Neuronal stem cell (in vitro differentiated cells): ENCODE results near the gene PKD1.
"Not testable (repeated sequence)": the region's sequence is repeated elsewhere in the genome, so short reads cannot be mapped to it uniquely, and the experiment has no call there.

Experiments used
- DNase-seq: peaks from one replicate; pipeline ENCODE4 v3.0.0-alpha.2; 2013; ENCODE audit warnings: low spot score
- H2AFZ ChIP-seq: one replicate; pipeline ENCODE4 v1.6.1; 2013; ENCODE audit warnings: mild to moderate bottlenecking, low read length, inconsistent platforms
- H2AK5ac ChIP-seq: 2 replicates; pipeline ENCODE4 v1.6.1; 2013; ENCODE audit warnings: low read depth, mild to moderate bottlenecking, inconsistent platforms, low read length, moderate library complexity, mixed read lengths
- H2BK120ac ChIP-seq: 2 replicates; pipeline ENCODE4 v1.6.1; 2013; ENCODE audit warnings: low read depth, mild to moderate bottlenecking, inconsistent platforms, low read length, moderate library complexity, mixed read lengths
- H2BK12ac ChIP-seq: one replicate; pipeline ENCODE4 v1.6.1; 2013; ENCODE audit warnings: low read length, inconsistent platforms
- H2BK15ac ChIP-seq: 2 replicates; pipeline ENCODE4 v1.6.1; 2013; ENCODE audit warnings: mild to moderate bottlenecking, low read length, inconsistent platforms, mixed read lengths
- H2BK5ac ChIP-seq: one replicate; pipeline ENCODE4 v1.6.1; 2013; ENCODE audit warnings: inconsistent platforms, mild to moderate bottlenecking, low read length, moderate library complexity
- H3K14ac ChIP-seq: one replicate; pipeline ENCODE4 v1.6.1; 2013; ENCODE audit warnings: low read length, inconsistent platforms
- H3K18ac ChIP-seq: 2 replicates; pipeline ENCODE4 v1.6.1; 2013; ENCODE audit warnings: low read length, inconsistent platforms
- H3K23ac ChIP-seq: 2 replicates; pipeline ENCODE4 v1.6.1; 2013; ENCODE audit warnings: low read depth, mild to moderate bottlenecking, mixed read lengths, low read length, inconsistent platforms; ENCODE audit not compliant: poor library complexity
- H3K27ac ChIP-seq: replicated peaks from 3 replicates; pipeline ENCODE4 v1.5.1; 2013; ENCODE audit warnings: low read length, inconsistent platforms
- H3K27me3 ChIP-seq, 3 experiments: 2 replicates each; pipeline ENCODE4 v1.6.1; 2013; ENCODE audit warnings: low read length in 3 of 3, mild to moderate bottlenecking in 2 of 3, inconsistent platforms in 1 of 3, low read depth in 1 of 3, mixed read lengths in 1 of 3, moderate library complexity in 1 of 3; ENCODE audit not compliant: control insufficient read depth in 3 of 3, insufficient read depth in 3 of 3
- H3K36me3 ChIP-seq, 2 donors: replicated peaks in 1 of 2; 2 replicates each; pipeline ENCODE4 v1.6.1; 2013; ENCODE audit warnings: low read length in 2 of 2; ENCODE audit not compliant: control insufficient read depth in 2 of 2, insufficient read depth in 2 of 2
- H3K4ac ChIP-seq: 2 replicates; pipeline ENCODE4 v1.6.1; 2013; ENCODE audit warnings: inconsistent platforms, mild to moderate bottlenecking, low read length, moderate library complexity
- H3K4me1 ChIP-seq, 2 donors: 1 replicate in 1 of 2; 2 replicates in 1 of 2; pipeline ENCODE4 v1.6.1; 2013; ENCODE audit warnings: low read length in 2 of 2, low read depth in 1 of 2; ENCODE audit not compliant: control insufficient read depth in 2 of 2, insufficient read depth in 1 of 2
- H3K4me2 ChIP-seq: one replicate; pipeline ENCODE4 v1.6.1; 2013; ENCODE audit warnings: mild to moderate bottlenecking, low read length, inconsistent platforms; ENCODE audit not compliant: insufficient read depth, poor library complexity, severe bottlenecking
- H3K4me3 ChIP-seq, 2 donors: 2 replicates each; pipeline ENCODE4 v1.5.1; 2013; ENCODE audit warnings: low read length in 2 of 2, mild to moderate bottlenecking in 2 of 2, inconsistent platforms in 1 of 2, moderate library complexity in 1 of 2
- H3K79me1 ChIP-seq: one replicate; pipeline ENCODE4 v1.6.1; 2013; ENCODE audit warnings: low read depth, mild to moderate bottlenecking, inconsistent platforms, low read length, moderate library complexity
- H3K9ac ChIP-seq: one replicate; pipeline ENCODE4 v1.6.1; 2013; ENCODE audit warnings: mild to moderate bottlenecking, low read depth, low read length, inconsistent platforms; ENCODE audit not compliant: poor library complexity
- H3K9me3 ChIP-seq, 2 donors: replicated peaks in 1 of 2; 2 replicates each; pipeline versions ENCODE3 to v1.6.1; 2013; ENCODE audit warnings: low read length in 2 of 2, mild to moderate bottlenecking in 2 of 2, inconsistent platforms in 1 of 2, low read depth in 1 of 2, mixed read lengths in 1 of 2, moderate library complexity in 1 of 2; ENCODE audit not compliant: control insufficient read depth in 2 of 2, insufficient read depth in 1 of 2
- H4K8ac ChIP-seq: one replicate; pipeline ENCODE4 v1.6.1; 2013; ENCODE audit warnings: low read depth, mild to moderate bottlenecking, inconsistent platforms, low read length, moderate library complexity
- H4K91ac ChIP-seq: one replicate; pipeline ENCODE4 v1.6.1; 2013; ENCODE audit warnings: low read length, low read depth, mild to moderate bottlenecking, inconsistent platforms; ENCODE audit not compliant: poor library complexity
- WGBS, 2 donors: extraction: QIAGEN DNeasy Blood & Tissue Kit; methylation state at CpG; one replicate each; pipeline ENCODE4 v1.1.7; 2013; ENCODE audit warnings: missing lambda C conversion rate in 2 of 2, mixed read lengths in 1 of 2; ENCODE audit not compliant: insufficient read length in 2 of 2, insufficient replicate concordance in 1 of 2; ENCODE audit errors: extremely low coverage in 2 of 2; 5-methylcytosine and 5-hydroxymethylcytosine counted together

PKD1 gene

DNA sequence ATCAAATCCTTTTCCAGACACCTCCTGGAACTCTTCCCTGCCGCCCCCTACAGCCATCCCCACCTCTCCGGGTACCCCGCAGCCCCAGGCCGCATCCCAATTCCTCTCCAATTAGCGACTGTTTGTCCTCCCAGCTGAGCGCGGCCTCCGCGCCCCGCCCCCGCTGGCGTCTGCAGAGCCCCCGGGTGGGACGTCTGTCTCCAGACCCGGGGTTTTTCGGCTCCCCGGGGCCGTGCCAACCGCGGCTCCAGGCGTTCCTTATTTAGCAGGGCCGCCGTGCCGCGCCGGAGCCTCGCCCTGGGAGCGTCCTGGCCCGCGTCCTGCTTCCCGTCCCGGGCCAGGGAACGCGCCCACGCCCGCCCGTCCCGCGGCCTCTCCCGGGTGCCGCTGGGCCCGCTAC lies 627 bp downstream of the PKD1 start:
- H2AFZ ChIP-seq, H3K18ac ChIP-seq, H3K79me1 ChIP-seq, H2BK15ac ChIP-seq, H3K4ac ChIP-seq, H2BK120ac ChIP-seq, H3K9me3 ChIP-seq, H3K14ac ChIP-seq, H4K91ac ChIP-seq, H3K36me3 ChIP-seq, H3K27ac ChIP-seq, H2AK5ac ChIP-seq, H2BK12ac ChIP-seq, DNase-seq, H3K27me3 ChIP-seq, H3K9ac ChIP-seq, H3K23ac ChIP-seq, H3K4me1 ChIP-seq, H4K8ac ChIP-seq, H2BK5ac ChIP-seq: not testable (repeated sequence)
- WGBS, 2 donors, result no CpG with 5 or more reads among the region's 42 CpGs
- Histone ChIP-seq H3K4me2 (peak overlapping the region; percentile 33), H3K4me3 (peak overlapping the region; percentile 47 to 76)

DNA sequence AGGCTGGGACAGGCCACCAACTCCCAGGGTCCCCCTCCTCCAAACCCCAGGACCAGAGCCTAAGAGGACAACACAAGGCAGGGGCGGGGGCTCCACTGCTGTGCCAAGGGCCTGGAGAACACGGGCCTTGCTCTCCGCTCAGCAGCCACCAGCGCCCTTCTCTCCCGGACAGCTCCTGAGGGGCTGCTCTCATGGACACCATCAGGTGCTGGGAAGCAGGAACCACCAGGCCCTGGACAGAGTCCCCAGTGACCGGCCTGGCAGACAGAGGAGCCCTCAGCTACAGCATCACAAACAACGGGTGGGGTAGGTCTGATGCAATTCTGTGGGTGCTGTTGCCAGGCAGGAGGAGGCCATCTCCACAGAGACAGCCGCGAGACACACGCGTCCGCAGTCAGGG lies 1.9 kb downstream of the PKD1 start:
- not testable (repeated sequence) for H3K9ac ChIP-seq, H4K91ac ChIP-seq, H3K27ac ChIP-seq, DNase-seq, H2BK5ac ChIP-seq, H4K8ac ChIP-seq, H3K9me3 ChIP-seq, H3K4ac ChIP-seq, H3K27me3 ChIP-seq, H3K4me2 ChIP-seq, H2AK5ac ChIP-seq, H3K4me3 ChIP-seq, H2BK12ac ChIP-seq, H2AFZ ChIP-seq, H3K14ac ChIP-seq, H2BK120ac ChIP-seq, H2BK15ac ChIP-seq, H3K79me1 ChIP-seq, H3K23ac ChIP-seq, H3K36me3 ChIP-seq, H3K4me1 ChIP-seq, H3K18ac ChIP-seq
- WGBS, 2 donors, result no CpG with 5 or more reads among the region's 12 CpGs

DNA sequence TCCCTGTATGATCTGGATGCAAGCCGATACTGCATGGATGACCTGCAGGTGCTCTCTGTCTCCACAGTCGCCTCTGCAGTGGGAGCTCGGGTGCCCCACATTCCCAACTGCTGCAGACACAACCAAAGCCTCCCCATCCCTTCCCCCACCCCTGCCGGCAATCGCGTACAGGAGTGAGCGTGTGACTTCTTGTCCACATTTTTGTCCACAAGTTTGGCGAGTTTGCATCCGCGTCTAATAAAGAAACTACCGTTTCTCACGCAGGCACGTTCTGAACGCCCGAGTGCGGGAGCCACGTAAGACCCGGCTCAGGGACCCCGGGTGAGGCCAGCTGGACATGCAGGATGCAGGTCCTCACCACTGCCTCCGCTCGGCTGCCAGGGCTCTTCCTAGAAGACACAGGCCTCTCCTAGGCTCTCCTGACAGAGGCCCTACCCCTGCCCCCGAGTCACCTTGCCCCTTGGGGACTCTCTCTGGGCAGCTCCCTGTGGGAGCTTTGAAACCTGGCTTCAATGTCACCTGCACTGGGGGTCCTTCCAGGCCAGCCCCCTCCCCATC lies 5.7 kb downstream of the PKD1 start:
- H3K4me2 ChIP-seq, H4K91ac ChIP-seq, H3K79me1 ChIP-seq, H3K4me3 ChIP-seq, H3K23ac ChIP-seq, H3K36me3 ChIP-seq, H3K14ac ChIP-seq, H3K9me3 ChIP-seq, DNase-seq, H3K18ac ChIP-seq, H3K9ac ChIP-seq, H3K27ac ChIP-seq, H2BK120ac ChIP-seq, H2AK5ac ChIP-seq, H4K8ac ChIP-seq, H2BK15ac ChIP-seq, H2BK5ac ChIP-seq, H2AFZ ChIP-seq, H3K27me3 ChIP-seq, H3K4ac ChIP-seq, H2BK12ac ChIP-seq: not testable (repeated sequence)
- WGBS, 2 donors, result no CpG with 5 or more reads among the region's 22 CpGs
- H3K4me1 ChIP-seq, result peaks cover 7 to 13% of the 10 kb centered on the region in 2 donors

DNA sequence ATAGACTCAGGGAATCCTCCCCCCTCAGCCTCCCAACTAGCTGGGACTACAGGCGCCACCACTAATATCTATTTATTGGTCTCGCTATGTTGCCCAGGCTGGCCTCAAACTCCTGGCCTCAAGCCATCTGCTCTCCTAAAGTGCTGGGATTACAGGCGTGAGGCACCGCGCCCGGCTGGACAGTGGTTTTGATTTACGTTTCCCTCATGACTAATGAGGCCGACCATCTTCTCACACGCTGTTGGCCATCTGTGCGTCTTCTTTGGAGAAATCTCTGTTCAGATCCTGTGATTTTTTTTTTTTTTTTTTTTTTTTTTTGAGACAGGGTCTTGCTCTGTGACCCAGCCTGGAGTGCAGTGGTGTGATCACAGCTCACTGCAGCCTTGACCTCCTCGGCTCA lies 6.4 kb downstream of the PKD1 start:
- H2BK5ac ChIP-seq, DNase-seq: not testable (repeated sequence)

More for the DNA sequence above, 6.4 kb downstream of the PKD1 start:
- WGBS, 2 donors, result no CpG with 5 or more reads among the region's 11 CpGs
- H2AK5ac ChIP-seq, H2AFZ ChIP-seq, H3K9me3 ChIP-seq, H4K8ac ChIP-seq, H3K23ac ChIP-seq, H3K27ac ChIP-seq, H2BK12ac ChIP-seq, H2BK120ac ChIP-seq, H3K18ac ChIP-seq, H3K4me3 ChIP-seq, H3K27me3 ChIP-seq, H2BK15ac ChIP-seq, H3K9ac ChIP-seq, H3K4ac ChIP-seq, H3K79me1 ChIP-seq, H4K91ac ChIP-seq, H3K36me3 ChIP-seq, H3K14ac ChIP-seq, H3K4me2 ChIP-seq: not testable (repeated sequence)
- peaks cover 7 to 16% of the 10 kb centered on the region in 2 donors for H3K4me1 ChIP-seq
